HCT116 (cell line): Measurements from ENCODE around the gene MAP2K1. TPM values are rescaled to one million over a fixed set of nuclear protein-coding genes. Genes with fewer than 3 reads are reported as not detected.

Experiments used
- ATAC-seq: fragments of 200-7000 bp; cut with Tn5 transposase; 2 replicates; pipeline ENCODE4 v1.9.1; 2020; ENCODE audit warnings: mild to moderate bottlenecking, moderate library complexity
- BruUV-seq: library from RNA; stranded (reverse); fragments of 400-500 nt; replicated peaks from 2 replicates; lab custom pipeline; 2021; lab: Mats Ljungman, UMichigan
- CTCF ChIA-PET: fragments of 300-600 bp; sonication (Branson Sonifier 250); formaldehyde crosslinking; loops from one replicate; lab custom pipeline; 2021; ENCODE audit warnings: antibody characterized with exemption; lab: Charles Lee
- POLR2A ChIA-PET: fragments of 300-600, 350-600 bp; sonication (Branson Sonifier 250); formaldehyde crosslinking; loops from one replicate; lab custom pipeline; 2021; ENCODE audit warnings: antibody characterized with exemption; lab: Charles Lee
- RAD21 ChIA-PET, 2 experiments: fragments of 300-600 bp; sonication (Branson Sonifier 250); formaldehyde crosslinking; loops; one replicate each; lab custom pipeline; 2023; ENCODE audit warnings: low total read pairs in 2 of 2; ENCODE audit not compliant: uncharacterized antibody in 2 of 2, unreplicated experiment in 2 of 2, low non-redundant PET in 1 of 2; lab: Charles Lee
- DNase-seq: peaks from one replicate; pipeline ENCODE4 v3.0.0-alpha.2; 2010; ENCODE audit warnings: low read depth, low spot score
- H2AFZ ChIP-seq: fragments of 200-600 bp; shearing (Covaris generic), sonication (generic); 2 replicates; pipeline ENCODE4 v1.6.1; 2017; ENCODE audit warnings: low read depth, mixed run types, mixed read lengths, antibody characterized with exemption, low read length; ENCODE audit not compliant: poor library complexity, severe bottlenecking
- H3K27ac ChIP-seq: 2 replicates; pipeline ENCODE4 v1.5.1; 2012; ENCODE audit warnings: low read depth, low read length
- H3K27me3 ChIP-seq: fragments of 200-600 bp; sonication (generic); 2 replicates; pipeline ENCODE4 v1.6.1; 2016; ENCODE audit warnings: mixed run types, low read length, mixed read lengths; ENCODE audit not compliant: insufficient read depth
- H3K36me3 ChIP-seq, 2 experiments: fragments of 200-500 bp in 1 of 2; fragments of 200-600 bp in 1 of 2; sonication (Bioruptor generic) in 1 of 2; sonication (generic) in 1 of 2; 2 replicates each; pipeline versions ENCODE4 v1.5.1 to v1.6.1; 2014 to 2016; ENCODE audit warnings: low read length in 2 of 2, inconsistent platforms in 1 of 2, mixed read lengths in 1 of 2, mixed run types in 1 of 2; ENCODE audit not compliant: insufficient read depth in 2 of 2, control insufficient read depth in 1 of 2
- H3K4me1 ChIP-seq, 2 experiments: fragments of 200-600 bp in 1 of 2; sonication (generic) in 1 of 2; 2 replicates each; pipeline versions ENCODE4 v1.5.1 to v1.6.1; 2012 to 2017; ENCODE audit warnings: low read length in 2 of 2, inconsistent platforms in 1 of 2, mild to moderate bottlenecking in 1 of 2, mixed read lengths in 1 of 2, mixed run types in 1 of 2, moderate library complexity in 1 of 2; ENCODE audit not compliant: insufficient read depth in 2 of 2, control insufficient read depth in 1 of 2
- H3K4me2 ChIP-seq: fragments of 200-600 bp; sonication (generic); 2 replicates; pipeline ENCODE4 v1.6.1; 2017; ENCODE audit warnings: mixed run types, low read length, mixed read lengths
- H3K4me3 ChIP-seq, 2 experiments: fragments of 200-600 bp in 1 of 2; sonication (generic) in 1 of 2; replicated peaks in 1 of 2; 2 replicates each; pipeline ENCODE4 v1.5.1; 2011 to 2016; ENCODE audit warnings: low read length in 2 of 2, control low read depth in 1 of 2, low read depth in 1 of 2, mild to moderate bottlenecking in 1 of 2, mixed read lengths in 1 of 2, mixed run types in 1 of 2
- H3K79me2 ChIP-seq: fragments of 200-600 bp; sonication (generic); 2 replicates; pipeline ENCODE4 v1.6.1; 2017; ENCODE audit warnings: mild to moderate bottlenecking, mixed run types, low read length, moderate library complexity, mixed read lengths; ENCODE audit not compliant: insufficient read depth
- H3K9ac ChIP-seq: fragments of 200-600 bp; sonication (generic); 2 replicates; pipeline ENCODE4 v1.6.1; 2016; ENCODE audit warnings: low read length, mixed read lengths
- H3K9me2 ChIP-seq: fragments of 200-600 bp; sonication (generic), shearing (Covaris generic); 2 replicates; pipeline ENCODE4 v1.6.1; 2017; ENCODE audit warnings: mixed run types, mild to moderate bottlenecking, moderate library complexity; ENCODE audit not compliant: insufficient read depth
- H3K9me3 ChIP-seq, 2 experiments: fragments of 200-500 bp in 1 of 2; fragments of 200-600 bp in 1 of 2; sonication (Bioruptor generic) in 1 of 2; sonication (generic) in 1 of 2; 2 replicates each; pipeline ENCODE4 v1.6.1; 2014 to 2017; ENCODE audit warnings: low read length in 2 of 2, mixed read lengths in 2 of 2, inconsistent platforms in 1 of 2, low read depth in 1 of 2, mild to moderate bottlenecking in 1 of 2, mixed run types in 1 of 2, moderate library complexity in 1 of 2; ENCODE audit not compliant: control insufficient read depth in 1 of 2, insufficient read depth in 1 of 2
- H4K20me1 ChIP-seq: fragments of 200-600 bp; sonication (generic), shearing (Covaris generic); 2 replicates; pipeline ENCODE4 v1.6.1; 2017; ENCODE audit warnings: mixed run types, mild to moderate bottlenecking, moderate library complexity; ENCODE audit not compliant: insufficient read depth
- ELF1 ChIP-seq: IDR thresholded peaks from 2 replicates; pipeline ENCODE4 v1.6.1; 2012; ENCODE audit warnings: low read depth, borderline replicate concordance
- EZH2phosphoT487 ChIP-seq: fragments of 200-600 bp; IDR thresholded peaks from 2 replicates; pipeline ENCODE4 v1.6.1; 2018; ENCODE audit warnings: antibody characterized with exemption, borderline replicate concordance
- JUND ChIP-seq: IDR thresholded peaks from 2 replicates; pipeline ENCODE4 v1.6.1; 2012
- POLR2AphosphoS5 ChIP-seq: IDR thresholded peaks from 2 replicates; pipeline ENCODE4 v1.6.1; 2011; ENCODE audit warnings: mild to moderate bottlenecking, low read depth, low read length, moderate library complexity
- RAD21 ChIP-seq: IDR thresholded peaks from 2 replicates; pipeline ENCODE4 v1.6.1; 2012; ENCODE audit warnings: low read depth, mild to moderate bottlenecking
- SP1 ChIP-seq: IDR thresholded peaks from 2 replicates; pipeline ENCODE4 v1.6.1; 2012; ENCODE audit warnings: low read depth
- SRF ChIP-seq: IDR thresholded peaks from 2 replicates; pipeline ENCODE4 v1.6.1; 2012; ENCODE audit warnings: low read depth
- TCF7L2 ChIP-seq: IDR thresholded peaks from 2 replicates; pipeline ENCODE4 v1.7.0; 2011; ENCODE audit warnings: borderline replicate concordance, inconsistent platforms; ENCODE audit not compliant: insufficient read depth, insufficient read length; ENCODE audit errors: extremely low read depth
- YY1 ChIP-seq: IDR thresholded peaks from 2 replicates; pipeline ENCODE4 v1.6.1; 2011; ENCODE audit warnings: low read length, low read depth, moderate library complexity, mild to moderate bottlenecking; ENCODE audit not compliant: insufficient replicate concordance; ENCODE audit errors: extremely low read depth
- ZFX ChIP-seq: fragments of 450-650 bp; IDR thresholded peaks from 2 replicates; pipeline ENCODE4 v1.6.1; 2017
- intact Hi-C: fragments of 100-400 bp; cut with micrococcal nuclease; formaldehyde crosslinking; loops from 2 replicates; pipeline ENCODE4 v1.10.0; 2022
- total RNA-seq: library from RNA; stranded (reverse); gene quantifications from one replicate; pipeline ENCODE4 v1.2.1, GENCODE V29; 2021; ENCODE audit not compliant: unreplicated experiment
- TF ChIP-seq, protein P1 (sequence below): IDR thresholded peaks from 2 replicates; pipeline ENCODE4 v1.6.1; 2012
- TF ChIP-seq, protein P2 (sequence below): IDR thresholded peaks from 2 replicates; pipeline ENCODE4 v1.6.1; 2012
- TF ChIP-seq, protein P3 (sequence below): IDR thresholded peaks from 2 replicates; pipeline ENCODE4 v1.6.1; 2012; ENCODE audit warnings: low read depth
- TF ChIP-seq, protein P4 (sequence below): IDR thresholded peaks from 2 replicates; pipeline ENCODE4 v1.6.1; 2011; ENCODE audit warnings: mild to moderate bottlenecking, low read length, moderate library complexity; ENCODE audit not compliant: insufficient replicate concordance; ENCODE audit errors: extremely low read depth

Gene MAP2K1
- total RNA-seq, 1 experiment from 2014 or later: 52.3 TPM

DNA sequence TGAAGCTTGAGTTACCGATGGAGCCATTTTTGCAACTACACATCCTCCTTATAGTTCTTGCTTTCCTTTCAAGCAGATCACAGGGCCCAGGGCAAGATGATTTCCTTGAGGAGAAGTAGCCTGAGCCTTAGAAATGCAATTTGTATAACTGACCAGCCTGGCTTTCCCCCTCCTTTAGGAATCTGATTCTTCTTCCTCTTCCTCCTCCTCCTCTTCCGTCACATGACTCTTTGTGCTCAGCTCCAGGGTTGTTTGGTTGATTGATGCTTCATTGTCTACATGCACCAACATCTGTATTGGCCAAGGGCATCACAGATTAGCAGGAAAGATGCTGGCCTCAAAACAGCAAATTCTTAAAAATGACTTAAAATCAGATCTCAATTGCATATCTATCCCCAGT is 107.5 kb downstream of the MAP2K1 start:
- intact Hi-C loops: no loop called here
- ATAC-seq: no peak

More for the DNA sequence above, 107.5 kb downstream of the MAP2K1 start:
- H3K4me2 ChIP-seq: no peak overlapping the region
- no peak overlapping the region for H3K27ac ChIP-seq
- H3K4me3 ChIP-seq: no peak overlapping the region
- POLR2A ChIA-PET: interaction anchor here (1.3 kb wide), 1 partner anchor 11 kb away, joined by 3 read pairs; the partner anchor contains the start of gene ZWILCH
- TF ChIP-seq SRF (no peak), YY1 (no peak), JUND (no peak), ZFX (no peak), TCF7L2 (no peak), RAD21 (no peak), ELF1 (no peak), SP1 (no peak), POLR2AphosphoS5 (no peak), EZH2phosphoT487 (no peak)
- TF ChIP-seq, protein P1, sequence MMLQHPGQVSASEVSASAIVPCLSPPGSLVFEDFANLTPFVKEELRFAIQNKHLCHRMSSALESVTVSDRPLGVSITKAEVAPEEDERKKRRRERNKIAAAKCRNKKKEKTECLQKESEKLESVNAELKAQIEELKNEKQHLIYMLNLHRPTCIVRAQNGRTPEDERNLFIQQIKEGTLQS: no peak
- TF ChIP-seq, protein P2, sequence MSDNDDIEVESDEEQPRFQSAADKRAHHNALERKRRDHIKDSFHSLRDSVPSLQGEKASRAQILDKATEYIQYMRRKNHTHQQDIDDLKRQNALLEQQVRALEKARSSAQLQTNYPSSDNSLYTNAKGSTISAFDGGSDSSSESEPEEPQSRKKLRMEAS: no peak
- TF ChIP-seq, protein P3, sequence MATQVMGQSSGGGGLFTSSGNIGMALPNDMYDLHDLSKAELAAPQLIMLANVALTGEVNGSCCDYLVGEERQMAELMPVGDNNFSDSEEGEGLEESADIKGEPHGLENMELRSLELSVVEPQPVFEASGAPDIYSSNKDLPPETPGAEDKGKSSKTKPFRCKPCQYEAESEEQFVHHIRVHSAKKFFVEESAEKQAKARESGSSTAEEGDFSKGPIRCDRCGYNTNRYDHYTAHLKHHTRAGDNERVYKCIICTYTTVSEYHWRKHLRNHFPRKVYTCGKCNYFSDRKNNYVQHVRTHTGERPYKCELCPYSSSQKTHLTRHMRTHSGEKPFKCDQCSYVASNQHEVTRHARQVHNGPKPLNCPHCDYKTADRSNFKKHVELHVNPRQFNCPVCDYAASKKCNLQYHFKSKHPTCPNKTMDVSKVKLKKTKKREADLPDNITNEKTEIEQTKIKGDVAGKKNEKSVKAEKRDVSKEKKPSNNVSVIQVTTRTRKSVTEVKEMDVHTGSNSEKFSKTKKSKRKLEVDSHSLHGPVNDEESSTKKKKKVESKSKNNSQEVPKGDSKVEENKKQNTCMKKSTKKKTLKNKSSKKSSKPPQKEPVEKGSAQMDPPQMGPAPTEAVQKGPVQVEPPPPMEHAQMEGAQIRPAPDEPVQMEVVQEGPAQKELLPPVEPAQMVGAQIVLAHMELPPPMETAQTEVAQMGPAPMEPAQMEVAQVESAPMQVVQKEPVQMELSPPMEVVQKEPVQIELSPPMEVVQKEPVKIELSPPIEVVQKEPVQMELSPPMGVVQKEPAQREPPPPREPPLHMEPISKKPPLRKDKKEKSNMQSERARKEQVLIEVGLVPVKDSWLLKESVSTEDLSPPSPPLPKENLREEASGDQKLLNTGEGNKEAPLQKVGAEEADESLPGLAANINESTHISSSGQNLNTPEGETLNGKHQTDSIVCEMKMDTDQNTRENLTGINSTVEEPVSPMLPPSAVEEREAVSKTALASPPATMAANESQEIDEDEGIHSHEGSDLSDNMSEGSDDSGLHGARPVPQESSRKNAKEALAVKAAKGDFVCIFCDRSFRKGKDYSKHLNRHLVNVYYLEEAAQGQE: no peak
- TF ChIP-seq, protein P4, sequence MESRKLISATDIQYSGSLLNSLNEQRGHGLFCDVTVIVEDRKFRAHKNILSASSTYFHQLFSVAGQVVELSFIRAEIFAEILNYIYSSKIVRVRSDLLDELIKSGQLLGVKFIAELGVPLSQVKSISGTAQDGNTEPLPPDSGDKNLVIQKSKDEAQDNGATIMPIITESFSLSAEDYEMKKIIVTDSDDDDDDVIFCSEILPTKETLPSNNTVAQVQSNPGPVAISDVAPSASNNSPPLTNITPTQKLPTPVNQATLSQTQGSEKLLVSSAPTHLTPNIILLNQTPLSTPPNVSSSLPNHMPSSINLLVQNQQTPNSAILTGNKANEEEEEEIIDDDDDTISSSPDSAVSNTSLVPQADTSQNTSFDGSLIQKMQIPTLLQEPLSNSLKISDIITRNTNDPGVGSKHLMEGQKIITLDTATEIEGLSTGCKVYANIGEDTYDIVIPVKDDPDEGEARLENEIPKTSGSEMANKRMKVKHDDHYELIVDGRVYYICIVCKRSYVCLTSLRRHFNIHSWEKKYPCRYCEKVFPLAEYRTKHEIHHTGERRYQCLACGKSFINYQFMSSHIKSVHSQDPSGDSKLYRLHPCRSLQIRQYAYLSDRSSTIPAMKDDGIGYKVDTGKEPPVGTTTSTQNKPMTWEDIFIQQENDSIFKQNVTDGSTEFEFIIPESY: no peak
- TF ChIP-seq, all 23 proteins: peak for 0
- BruUV-seq: no TSS peak
- Histone ChIP-seq H3K9ac (no peak overlapping the region), H3K9me3 (no peaks in the 10 kb centered on the region), H3K9me2 (no peaks in the 10 kb centered on the region), H2AFZ (no peak overlapping the region), H3K4me1 (peaks cover 3 to 18% of the 10 kb centered on the region in 2 experiments; a peak in 2 of 4 replicates), H4K20me1 (peaks cover 12% of the 10 kb centered on the region; the same call in 1 of the 2 replicates), H3K36me3 (peaks cover 37 to 50% of the 10 kb centered on the region in 2 experiments), H3K27me3 (no peaks in the 10 kb centered on the region), H3K79me2 (peaks cover 40% of the 10 kb centered on the region)
- CTCF ChIA-PET: no interaction called here
- no peak for DNase-seq
- RAD21 ChIA-PET: no interaction called here
